Stimulated activated CD4-positive, alpha-beta T cell treated with anti-CD3 and anti-CD28 coated beads, Interleukin-12 subunit alpha, Interleukin-12 subunit beta, amount 100 ng/mL, for 24 hours (primary cell): ENCODE measurements around the gene UBE2G1.
"Not testable (repeated sequence)": the region's sequence is repeated elsewhere in the genome, so short reads cannot be mapped to it uniquely, and the experiment has no call there.

Source experiments
- DNase-seq, 2 experiments: peaks; one replicate each; pipeline ENCODE4 v3.0.0-alpha.2; 2020; ENCODE audit warnings: low read depth in 2 of 2

Gene UBE2G1

DNA sequence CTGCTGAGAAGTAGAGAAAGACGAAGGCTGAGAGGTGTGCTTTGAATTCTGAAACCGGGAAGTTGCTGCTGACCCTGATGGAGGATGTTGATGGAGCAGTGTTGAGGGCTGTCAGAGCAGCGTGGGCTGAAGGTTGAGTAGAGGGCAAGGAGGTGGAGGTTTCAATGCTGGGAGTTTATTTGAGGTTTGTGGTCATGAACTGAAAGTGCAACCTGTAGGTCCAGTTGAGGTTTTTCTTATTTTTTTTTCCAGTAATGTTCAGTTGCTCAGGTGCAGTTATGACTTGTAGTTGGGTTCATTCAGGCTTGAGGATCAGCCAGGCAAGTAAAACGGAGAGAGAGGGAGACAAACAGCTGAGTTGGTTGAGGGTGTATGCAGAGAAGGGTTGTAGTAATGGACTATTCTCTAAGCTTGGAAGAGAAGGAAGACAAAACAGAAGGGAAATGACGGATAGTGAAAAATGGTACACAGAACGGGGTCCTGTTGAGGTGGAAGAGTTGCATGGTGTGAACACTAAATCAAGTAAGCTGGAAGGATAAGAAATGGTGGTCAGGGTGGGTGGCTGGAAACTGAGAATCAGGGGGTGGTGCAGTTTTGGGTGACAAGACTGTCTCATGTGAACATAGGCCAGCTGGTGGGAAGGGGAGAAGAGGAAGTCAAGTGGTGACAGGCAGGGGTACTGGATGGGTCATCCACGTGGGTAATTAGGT is 8.7 kb upstream of the UBE2G1 start:
- DNase-seq: peak in 1 of 2 experiments; percentile 60

DNA sequence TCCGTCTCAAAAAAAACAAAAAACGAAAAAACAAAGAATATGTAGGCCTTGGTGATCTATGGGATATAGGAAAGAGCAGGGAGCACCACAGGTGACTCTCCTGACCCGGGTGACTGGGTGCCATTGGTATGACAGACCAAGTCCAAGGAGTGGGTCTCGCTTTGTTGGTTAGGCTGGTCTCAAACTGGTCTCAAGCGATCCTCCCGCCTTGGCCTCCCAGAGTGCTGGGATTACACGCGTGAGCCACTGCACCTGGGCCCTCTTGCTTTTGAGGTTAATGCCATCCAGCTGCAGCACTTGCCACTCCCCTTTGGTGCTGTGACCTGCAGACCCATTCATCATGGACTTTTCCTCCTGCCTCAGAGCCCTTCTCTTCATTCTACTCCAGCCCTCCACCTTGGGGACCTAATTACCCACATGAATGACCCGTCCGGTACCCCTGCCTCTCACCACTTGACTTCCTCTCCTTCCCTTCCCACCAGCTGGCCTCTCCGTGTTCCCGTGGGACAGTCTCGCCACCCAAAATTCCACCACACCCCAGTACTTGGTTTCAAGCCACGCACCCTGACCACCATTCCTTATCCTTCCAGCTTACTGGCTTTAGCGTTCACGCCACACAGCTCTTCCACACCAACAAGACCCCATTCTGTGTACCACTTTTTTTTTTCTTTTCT is 3.2 kb upstream of the UBE2G1 start:
- DNase-seq: no peak

DNA sequence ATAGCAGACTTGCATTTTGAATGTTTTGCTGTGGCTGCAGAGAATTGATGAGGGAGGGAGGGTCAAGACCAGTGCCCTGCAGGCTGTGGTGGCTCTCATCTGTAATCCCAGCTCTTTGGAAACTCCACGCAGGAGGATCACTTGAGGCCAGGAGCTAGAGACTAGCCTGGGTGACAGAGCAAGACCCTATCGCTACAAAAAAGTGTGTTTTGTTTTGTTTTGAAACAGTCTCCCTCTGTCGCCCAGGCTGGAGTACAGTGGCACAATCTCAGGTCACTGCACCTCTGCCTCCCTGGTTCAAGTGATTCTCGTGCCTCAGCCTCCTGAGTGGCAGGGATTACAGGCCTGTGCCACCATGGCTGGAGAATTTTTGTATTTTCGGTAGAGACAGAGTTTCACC is 1.9 kb upstream of the UBE2G1 start:
- DNase-seq: no peak

DNA sequence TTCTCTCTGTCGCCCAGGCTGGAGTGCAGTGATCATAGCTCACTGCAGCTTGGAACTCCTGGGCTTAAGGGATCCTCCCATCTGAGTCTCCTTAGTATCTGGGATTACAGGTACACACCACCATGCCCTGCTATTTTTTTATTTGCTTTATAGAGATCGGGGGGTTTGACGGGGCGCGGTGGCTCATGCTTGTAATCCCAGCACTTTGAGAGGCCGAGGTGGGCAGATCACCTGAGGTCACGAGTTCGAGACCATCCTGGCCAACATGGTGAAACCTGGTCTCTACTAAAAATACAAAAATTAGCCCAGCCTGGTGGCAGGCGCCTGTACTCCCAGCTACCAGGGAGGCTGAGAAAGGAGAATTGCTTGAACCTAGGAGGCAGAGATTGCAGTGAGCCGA is 702 bp upstream of the UBE2G1 start:
- not testable (repeated sequence) for DNase-seq

DNA sequence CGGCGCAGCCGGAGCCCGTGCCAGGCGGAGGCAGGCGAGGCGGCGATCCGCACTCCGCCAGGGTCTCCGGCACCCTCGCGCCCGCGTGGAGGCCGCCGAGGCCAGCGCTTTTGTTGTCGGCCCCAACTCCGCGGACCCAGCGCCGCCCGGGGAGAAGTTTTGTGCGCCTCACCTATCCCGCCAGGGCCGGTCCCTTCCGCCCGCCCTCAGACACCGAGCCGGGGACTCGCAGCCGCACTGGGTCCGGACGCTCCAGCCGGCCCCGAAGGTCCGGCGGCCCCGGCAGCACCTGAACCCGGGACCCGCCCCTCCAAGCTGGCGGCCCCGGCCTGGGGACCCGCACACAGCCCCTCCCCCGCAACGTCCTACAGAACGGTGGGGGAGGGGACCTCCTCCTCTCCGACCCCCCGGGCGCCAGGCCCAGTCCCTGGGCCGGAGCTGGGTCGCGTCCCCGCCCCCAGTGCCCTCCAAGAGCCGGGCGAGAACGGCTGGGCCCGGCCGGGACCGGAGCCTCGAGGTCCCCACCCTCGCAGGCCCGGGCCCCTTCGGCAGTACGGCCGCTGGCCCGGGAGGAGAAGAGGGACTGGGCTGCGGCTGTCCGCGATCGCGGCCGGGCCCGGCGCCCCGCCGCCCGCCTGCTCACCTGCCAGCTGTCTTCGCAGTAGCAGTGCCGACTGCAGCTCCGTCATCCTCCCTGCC is 698 bp downstream of the UBE2G1 start:
- peak in 1 of 2 experiments; percentile 17 for DNase-seq

DNA sequence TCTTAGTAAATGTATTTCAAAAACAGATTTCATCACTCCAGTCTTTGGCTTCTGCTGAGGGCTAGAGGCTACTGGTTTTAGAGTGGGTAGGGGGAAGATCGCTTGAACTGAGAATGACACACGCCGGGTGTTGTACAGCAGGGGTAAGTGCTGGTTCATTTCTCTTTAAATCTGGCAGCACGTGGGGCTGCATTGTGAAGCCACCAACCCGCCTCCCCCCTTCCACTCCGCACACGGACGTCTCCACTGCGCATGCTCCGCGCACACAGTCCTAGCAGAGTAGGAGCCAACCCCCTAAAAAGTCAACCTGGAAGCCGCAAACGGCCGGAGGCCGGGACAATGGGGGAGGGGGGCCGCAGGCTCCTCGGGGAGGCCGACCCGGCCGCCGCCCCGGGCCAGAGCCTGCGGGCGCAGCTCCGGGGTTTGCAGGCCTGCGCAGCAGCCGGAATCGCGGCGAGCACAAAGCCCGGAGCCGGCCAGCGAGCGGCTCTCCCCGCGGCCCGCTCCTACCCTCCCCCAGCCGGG is 1.3 kb downstream of the UBE2G1 start:
- DNase-seq: peak; percentile 76 to 82

DNA sequence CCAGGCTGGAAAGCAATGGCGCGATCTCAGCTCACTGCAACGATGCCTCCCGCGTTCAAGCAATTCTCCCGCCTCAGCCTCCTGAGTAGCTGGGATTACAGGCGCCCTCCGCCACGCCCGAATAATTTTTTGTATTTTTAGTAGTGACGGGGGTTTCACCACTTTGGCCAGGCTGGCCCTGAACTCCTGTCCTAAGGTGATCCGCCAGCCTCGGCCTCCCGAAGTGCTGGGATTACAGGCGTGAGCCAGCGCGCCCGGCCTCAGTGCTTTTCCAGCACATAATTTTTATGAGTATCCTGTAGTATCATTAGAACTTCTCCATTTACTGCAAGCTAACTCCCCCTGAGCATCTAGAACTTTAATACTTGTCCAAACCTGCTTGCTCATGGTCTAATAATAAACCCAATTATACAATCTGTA is 1.8 kb downstream of the UBE2G1 start:
- DNase-seq: no peak

DNA sequence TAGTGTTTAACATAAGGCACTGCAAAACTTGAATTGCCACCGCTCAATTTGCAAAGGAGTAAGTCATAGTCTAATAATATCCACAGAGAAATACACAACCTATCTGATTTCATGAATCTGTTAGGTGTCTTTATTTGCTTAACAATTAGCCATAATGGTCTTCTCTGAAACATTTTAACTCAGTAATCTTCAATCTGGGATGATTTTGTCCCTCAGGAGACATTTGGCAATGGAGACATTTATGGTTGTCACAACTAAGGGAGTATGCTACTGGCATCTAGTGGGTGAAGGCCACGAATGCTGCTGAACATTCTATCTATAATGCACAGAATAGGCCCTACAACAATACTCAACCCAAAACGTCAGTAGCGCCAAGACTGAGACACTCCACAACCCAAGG is 4.3 kb downstream of the UBE2G1 start:
- DNase-seq: no peak

DNA sequence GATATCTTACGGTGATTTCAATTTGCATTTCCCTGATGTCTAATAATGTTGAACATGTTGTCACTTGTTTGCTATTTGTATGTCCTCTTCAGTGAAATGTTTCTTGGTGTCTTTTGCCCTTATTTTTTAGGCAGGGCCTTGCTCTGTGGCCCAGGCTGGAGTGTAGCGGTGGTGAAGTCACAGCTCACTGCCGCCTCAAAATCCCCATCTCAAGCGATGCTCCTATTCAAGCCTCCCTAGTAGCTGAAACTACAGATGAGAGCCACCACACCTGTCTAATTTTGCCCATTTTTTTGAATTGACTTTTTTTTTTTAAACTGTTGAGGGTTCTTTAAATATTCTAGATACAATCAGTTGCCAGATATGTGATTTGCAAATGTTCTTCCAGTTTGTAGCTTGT is 8.3 kb downstream of the UBE2G1 start:
- DNase-seq: no peak

DNA sequence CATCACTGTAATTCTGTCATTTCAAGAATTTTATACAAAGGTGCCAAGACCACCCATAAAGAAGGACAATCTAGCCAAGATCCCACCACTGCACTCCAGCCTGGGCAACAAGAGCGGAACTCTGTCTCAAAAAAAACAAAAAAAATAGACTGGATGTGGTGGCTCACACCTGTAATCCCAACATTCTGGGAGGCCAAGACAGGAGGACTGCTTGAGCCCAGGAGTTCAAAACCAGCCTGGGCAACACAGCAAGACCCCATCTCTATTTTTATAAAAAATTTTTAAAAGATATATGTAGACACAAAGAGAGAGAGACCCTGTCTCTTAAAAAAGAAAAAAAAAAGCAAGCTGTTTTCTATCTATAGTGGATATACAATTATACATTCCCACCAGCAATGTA is 8.8 kb downstream of the UBE2G1 start:
- DNase-seq: no peak

DNA sequence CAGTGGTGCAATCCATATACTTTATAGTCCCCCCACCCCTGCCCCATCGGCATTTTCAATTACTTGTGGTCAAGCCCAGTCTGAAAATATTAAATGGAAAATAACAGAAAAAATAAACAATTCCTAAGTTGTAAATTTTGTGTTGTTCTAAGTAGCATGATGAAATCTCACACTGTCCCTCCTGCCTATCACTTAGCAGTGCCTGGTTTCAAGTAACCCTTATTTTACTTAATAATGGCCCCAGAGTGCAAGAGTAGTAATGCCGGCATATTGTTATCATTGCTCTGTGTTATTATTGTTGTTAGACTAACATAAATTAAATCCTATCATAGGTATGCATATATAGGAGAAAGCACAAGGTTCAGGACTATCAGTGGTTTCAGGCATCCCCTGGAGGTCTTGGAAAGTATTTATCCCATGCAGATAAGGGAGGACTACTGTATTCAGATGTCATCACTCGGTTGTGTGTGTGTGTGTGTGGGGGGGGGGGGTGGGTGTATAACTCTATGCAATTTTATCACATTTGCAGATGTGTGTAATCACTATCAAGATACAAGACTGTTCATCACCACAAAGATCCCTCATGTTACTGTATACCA is 9.3 kb downstream of the UBE2G1 start:
- no peak for DNase-seq

DNA sequence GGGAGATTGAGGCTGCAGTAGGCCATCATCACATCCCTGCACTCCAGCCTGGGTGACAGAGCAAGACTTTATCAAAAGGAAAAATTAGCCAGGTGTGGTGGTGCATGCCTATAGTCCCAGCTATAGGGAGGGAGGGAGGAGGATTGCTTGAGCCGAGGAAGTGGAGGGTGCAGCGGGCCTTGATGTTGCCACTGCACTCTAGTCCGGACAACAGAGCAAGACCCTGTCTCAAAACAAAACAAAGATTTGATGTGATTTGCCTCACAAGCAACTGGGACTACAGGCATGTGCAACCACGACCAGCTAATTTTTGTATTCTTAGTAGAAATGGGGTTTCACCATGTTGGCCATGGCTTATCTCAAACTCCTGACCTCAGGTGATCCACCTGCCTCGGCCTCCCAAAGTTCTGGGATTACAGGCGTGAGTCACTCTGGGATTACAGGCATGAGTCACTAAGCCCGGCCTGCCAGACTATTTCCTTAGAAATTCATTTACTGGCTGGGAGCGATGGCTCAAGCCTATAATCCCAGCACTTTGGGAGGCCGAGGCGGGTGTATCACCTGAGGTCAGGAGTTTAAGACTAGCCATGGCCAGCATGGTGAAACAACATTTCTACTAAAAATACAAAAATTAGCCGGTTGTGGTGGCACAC is 11.5 kb downstream of the UBE2G1 start:
- DNase-seq: no peak

DNA sequence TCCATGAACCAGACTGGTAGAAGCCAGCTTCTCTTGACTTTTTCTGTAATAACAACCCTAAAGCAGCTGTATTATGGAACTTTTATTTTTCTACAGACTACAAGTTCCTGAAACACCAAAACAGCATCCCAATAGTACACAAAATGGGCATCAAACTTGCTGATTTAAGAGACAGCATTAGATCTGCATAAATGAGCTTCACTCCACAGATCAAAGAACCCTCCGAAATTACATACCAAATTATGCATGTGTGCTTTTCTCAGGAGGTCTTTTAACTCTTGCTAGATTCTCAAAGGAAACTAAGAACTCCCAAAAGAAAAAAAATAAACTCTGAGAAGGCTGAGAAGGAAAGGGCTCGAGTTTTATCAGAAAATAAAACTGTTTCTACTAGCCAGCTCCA is 12.3 kb downstream of the UBE2G1 start:
- no peak for DNase-seq

DNA sequence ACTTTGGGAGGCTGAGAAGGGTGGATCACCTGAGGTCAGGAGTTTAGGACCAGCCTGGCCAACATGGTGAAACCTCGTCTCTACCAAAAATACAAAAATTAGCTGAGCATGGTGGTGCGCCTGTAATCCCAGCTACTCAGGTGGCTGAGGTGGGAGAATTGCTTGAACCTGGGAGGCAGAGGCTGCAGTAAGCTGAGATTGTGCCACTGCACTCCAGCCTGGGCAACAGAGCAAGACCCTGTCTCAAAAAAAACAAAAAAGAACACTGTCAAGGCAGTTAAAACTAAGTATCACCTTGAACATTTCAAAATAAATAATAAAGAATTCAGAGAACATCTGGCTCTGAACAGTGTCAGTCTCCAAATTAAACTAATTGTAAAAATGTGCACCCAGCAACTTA is 16.3 kb downstream of the UBE2G1 start:
- not testable (repeated sequence) for DNase-seq

DNA sequence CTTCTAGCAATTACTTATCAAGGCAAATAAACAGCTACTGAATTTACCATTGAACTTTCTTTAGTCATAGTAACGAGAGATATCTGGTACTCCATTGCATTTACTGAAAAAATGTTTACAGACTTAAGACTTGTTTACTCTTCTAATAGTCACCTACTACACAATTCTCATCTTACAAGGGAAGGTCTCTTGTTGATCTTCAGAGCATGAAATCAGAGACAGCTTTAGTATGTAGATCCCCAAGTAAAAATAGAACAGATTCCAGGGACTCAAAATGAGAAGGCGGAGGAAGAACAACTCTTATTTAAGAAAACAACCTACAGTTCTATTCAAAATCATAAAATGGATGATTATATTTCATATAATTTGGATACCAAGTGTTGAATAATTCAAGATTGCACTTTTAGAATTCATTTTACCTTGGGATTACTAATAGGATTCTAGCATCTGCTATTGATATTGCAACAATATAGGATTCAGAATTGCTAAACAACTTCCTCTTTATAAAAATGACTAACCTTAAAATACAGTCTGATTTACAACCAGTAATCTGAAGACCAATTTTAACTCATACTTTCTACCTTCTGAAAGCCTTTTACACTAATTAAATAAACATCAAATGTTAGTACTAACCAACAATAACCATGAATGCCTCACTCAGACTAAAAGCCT is 20.8 kb downstream of the UBE2G1 start:
- DNase-seq: no peak

DNA sequence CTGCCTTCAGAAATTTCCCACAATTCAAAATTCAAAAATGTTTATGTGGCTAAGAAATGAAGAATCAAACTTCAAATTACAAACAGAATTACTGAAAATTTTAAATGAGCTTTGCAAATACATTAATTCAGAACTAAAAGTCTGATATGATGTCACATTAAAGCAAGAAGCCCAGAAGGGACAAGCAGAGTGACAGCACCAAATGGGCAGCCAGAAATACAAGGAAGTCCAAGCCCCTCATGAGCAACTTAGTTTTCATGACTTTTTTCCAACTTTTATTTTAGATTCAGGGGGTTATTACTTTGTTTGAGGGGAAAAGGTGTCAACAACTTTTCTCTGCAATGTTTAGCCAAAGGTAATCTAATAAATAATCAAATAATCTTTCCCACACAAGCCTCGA is 21.5 kb downstream of the UBE2G1 start:
- no peak for DNase-seq

DNA sequence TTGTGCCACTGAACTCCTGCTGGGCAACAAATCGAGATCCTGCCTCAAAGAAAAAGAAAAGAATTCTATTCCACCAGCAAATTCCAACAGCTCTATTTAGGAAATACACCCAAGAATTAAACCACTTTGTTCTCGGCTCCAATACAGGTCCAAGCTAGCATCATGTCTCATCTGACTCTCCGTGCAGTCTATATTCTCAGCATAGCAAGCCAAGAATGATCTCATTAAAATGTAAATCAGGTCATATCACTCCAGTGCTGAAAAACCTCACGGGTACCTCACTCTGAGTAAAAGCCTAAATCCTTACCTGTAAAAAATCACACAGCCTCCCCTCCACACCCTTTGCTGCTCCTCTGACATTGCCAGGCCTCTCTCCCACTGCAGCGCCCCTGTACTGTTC is 23.9 kb downstream of the UBE2G1 start:
- DNase-seq: no peak

DNA sequence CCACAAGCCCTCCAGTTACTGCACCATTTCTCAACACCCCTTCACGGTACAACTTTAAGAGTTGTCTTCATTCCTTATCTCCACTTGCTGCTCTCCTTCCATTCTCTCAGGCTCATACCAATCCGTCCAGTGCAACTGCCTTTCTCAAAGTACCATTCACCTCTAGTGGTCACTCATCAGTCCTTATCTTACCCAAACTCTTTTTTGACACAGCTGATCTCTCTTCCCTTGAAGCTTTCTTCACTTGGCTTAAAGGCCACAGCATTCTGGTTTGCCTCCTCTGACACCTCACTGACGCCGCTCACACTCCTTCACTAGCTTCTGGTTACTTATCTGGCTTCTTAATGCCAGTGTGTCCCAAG is 24.9 kb downstream of the UBE2G1 start:
- no peak for DNase-seq

DNA sequence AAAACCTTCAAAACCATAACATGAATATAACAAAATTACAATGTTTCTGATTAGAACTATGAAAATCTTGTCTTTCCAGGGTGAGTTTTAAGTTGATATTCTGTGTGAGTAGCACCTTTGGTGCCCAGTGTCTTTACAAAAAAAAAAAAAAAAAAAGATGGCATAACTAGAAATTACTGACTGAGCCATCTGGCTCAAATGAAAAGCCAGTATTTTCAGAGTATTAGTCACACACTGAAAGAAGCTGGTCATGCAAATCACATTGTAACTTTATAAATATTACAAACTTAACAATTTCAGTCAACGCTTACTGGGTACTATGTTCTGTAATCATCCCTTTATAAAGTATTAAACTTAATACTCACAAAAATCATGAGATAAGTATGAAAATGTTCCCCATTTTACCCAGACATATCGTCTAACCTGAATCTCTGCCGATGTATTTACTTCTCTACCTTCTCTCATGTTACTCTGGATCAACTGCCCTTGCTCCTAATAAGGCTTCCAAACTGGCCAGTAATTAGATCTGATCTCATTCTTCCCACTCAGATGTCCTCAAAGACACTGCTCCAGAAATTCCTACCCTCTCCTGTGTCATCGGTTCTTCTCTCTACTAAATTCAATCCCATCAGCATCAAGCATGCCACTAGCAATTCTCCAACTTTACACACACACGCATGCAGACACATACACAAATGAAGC is 25.4 kb downstream of the UBE2G1 start:
- DNase-seq: no peak

DNA sequence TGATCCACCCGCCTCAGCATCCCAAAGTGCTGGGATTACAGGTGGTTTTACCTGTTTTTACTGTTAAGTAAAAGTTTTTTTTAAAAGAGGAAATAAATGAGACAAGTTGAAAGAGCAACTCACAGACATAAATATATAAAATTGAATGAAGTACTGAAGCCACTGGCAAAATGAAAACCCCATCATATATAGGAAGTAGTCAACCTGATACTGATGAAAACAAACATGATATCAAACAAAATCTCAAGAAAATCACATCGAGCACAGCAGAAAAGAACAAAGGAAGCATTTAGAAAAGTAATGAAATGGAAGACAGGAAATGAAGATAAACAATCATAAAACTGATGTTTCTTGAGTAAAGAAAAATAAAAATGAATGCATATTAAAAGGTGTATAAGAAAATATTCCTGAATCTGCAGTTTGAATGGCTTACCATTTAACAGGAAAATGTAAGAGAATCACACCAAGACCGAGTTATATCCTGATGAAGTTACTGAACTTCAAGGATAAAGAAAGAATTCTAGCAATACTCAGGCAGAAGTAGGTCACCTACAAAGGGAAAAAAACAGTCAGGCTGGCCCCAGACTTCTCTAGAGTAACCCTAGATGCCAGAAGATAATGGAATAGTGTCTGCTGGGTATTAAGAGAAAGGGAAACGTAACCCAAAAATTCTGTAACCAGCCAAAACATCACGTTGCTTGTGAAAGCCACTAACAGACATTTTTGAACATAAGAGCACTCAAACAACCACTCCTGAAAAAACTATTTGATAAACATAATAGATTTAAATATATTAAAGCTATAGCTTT is 31.5 kb downstream of the UBE2G1 start:
- DNase-seq: no peak
